GM18873 (cell line): ENCODE results near the gene PSG2.
"Not testable (repeated sequence)": the region's sequence is repeated elsewhere in the genome, so short reads cannot be mapped to it uniquely, and the experiment has no call there.

Experiments used
- ATAC-seq: cut with Tn5 transposase; IDR thresholded peaks from one replicate; pipeline ENCODE4 v1.9.1; 2021; ENCODE audit warnings: mild to moderate bottlenecking, moderate library complexity, moderate number of reproducible peaks; ENCODE audit not compliant: unreplicated experiment, low FRiP score

The PSG2 gene

GRCh38 chr19:43083721-43084120, 1.2 kb upstream of the PSG2 start:
- ATAC-seq: not testable (repeated sequence)

GRCh38 chr19:43078311-43078710, 4.2 kb downstream of the PSG2 start:
- ATAC-seq: no peak

- not testable (repeated sequence) for ATAC-seq
Measured at GRCh38 chr19:43077881-43078280, 4.6 kb downstream of the PSG2 start.

- not testable (repeated sequence) for ATAC-seq
Measured at GRCh38 chr19:43062418-43062817, 20.1 kb downstream of the PSG2 start.

GRCh38 chr19:43061326-43061725, 21.2 kb downstream of the PSG2 start:
- ATAC-seq: not testable (repeated sequence)

- ATAC-seq: not testable (repeated sequence)
Measured at GRCh38 chr19:43060254-43060653, 22.2 kb downstream of the PSG2 start.

GRCh38 chr19:43059482-43059881, 23.0 kb downstream of the PSG2 start:
- ATAC-seq: not testable (repeated sequence)

- not testable (repeated sequence) for ATAC-seq
Measured at GRCh38 chr19:43058440-43058839, 24.1 kb downstream of the PSG2 start.

- not testable (repeated sequence) for ATAC-seq
Measured at GRCh38 chr19:43047966-43048365, 34.5 kb downstream of the PSG2 start.

- not testable (repeated sequence) for ATAC-seq
Measured at GRCh38 chr19:43046578-43046977, 35.9 kb downstream of the PSG2 start.

GRCh38 chr19:43043492-43044180, 38.9 kb downstream of the PSG2 start:
- not testable (repeated sequence) for ATAC-seq

- not testable (repeated sequence) for ATAC-seq
Measured at GRCh38 chr19:43031645-43032044, 50.9 kb downstream of the PSG2 start.

- ATAC-seq: no peak
Measured at GRCh38 chr19:43028866-43029265, 53.6 kb downstream of the PSG2 start.

- ATAC-seq: not testable (repeated sequence)
Measured at GRCh38 chr19:43027985-43028384, 54.5 kb downstream of the PSG2 start.

- not testable (repeated sequence) for ATAC-seq
Measured at GRCh38 chr19:43027061-43027460, 55.4 kb downstream of the PSG2 start.

GRCh38 chr19:43026369-43026768, 56.1 kb downstream of the PSG2 start, which contains the start of gene PSG11:
Gene PSG11, minus strand, starts transcription at chr19:43026469. Its CDS starts 97 bp downstream, at chr19:43026372.
- ATAC-seq: not testable (repeated sequence)

- ATAC-seq: not testable (repeated sequence)
Measured at GRCh38 chr19:43022098-43022497, 60.4 kb downstream of the PSG2 start.

- not testable (repeated sequence) for ATAC-seq
Measured at GRCh38 chr19:43021629-43022028, 60.9 kb downstream of the PSG2 start.

GRCh38 chr19:43019588-43019987, 62.9 kb downstream of the PSG2 start:
- not testable (repeated sequence) for ATAC-seq
